GM19328 (cell line): Measurements from ENCODE around the gene SMURF1.

Source experiments
- ATAC-seq: cut with Tn5 transposase; IDR thresholded peaks from one replicate; pipeline ENCODE4 v1.9.1; 2021; ENCODE audit warnings: mild to moderate bottlenecking, moderate library complexity; ENCODE audit not compliant: unreplicated experiment

The SMURF1 gene

DNA sequence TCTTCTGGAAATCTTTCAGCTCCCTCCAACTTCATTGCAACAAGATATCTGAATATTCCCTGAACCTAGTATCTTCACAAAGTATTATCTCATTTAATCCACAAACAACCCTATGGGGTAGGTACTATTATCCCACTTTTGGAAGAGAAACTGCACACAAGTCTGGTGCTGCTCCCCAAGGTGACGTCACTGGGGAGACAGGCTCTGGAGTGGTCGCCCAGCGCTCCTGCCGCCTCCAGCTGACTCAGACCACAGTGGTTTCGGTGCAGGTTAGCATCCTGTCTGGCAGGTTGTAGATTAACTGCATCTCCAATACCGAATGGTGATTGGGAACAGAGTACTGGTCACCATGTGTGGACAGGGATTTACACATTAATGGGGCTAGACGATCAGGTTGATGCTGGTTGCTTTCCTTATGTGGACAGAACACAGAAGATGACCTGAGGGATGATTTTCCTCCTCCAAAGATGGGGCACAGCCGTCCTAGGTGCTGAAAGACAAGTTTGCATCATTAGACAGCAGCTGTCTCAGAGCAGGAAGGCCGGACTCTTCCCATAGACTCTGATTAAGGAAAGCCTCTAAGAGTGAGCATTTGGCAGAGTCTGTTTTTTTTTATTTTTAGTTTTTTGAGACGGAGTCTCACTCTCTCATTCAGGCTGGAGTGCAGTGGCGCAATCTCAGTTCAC is 137.0 kb downstream of the SMURF1 start:
- ATAC-seq = no peak

DNA sequence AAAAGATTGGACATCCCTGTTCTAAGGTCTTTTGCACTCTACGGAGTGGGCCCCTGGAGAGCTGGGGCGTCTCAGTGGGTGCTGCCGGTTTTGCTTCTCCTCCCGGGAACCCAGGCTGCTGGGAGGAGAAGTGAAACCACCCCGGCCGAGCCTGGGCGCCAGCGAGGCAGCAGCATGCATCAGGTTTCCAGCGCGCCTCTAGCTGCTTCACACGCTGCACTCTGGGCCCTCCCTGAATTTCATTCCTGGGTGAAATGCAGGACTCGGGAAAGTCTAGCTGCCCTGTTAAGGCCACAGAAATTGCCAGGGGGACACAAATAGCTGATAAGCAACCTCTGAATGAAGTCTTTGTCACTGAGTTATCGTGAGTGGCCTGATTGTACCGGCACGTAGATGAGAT is 138.1 kb downstream of the SMURF1 start:
- ATAC-seq = no peak

- ATAC-seq = no peak
Observed at GRCh38 chr7:99004781-99005500, 139.0 kb downstream of the SMURF1 start.

GRCh38 chr7:99004216-99004615 is 139.7 kb downstream of the SMURF1 start:
- ATAC-seq = no peak

DNA sequence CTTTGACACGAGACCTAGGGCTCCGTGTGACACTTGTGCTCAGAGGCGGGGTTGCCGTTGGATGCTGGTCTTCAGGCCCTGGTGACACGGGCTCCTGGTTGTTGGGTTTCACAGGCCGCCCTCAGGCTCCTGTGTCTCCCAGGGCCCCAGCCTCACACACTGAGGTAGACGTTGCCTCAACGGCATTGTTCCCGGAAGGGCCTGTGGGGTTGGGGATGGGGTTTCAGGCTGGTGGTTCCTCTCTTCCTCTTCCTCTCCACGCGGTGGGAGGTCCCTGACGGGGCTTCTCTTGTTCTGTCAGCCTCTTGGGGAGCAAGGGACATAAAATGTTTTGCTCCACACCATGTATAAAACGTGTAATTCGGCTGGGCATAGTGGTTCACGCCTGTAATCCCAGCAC is 140.5 kb downstream of the SMURF1 start:
- no peak for ATAC-seq

- no peak for ATAC-seq
Observed at GRCh38 chr7:99002827-99003212, 141.1 kb downstream of the SMURF1 start.

GRCh38 chr7:99002148-99002826 is 141.6 kb downstream of the SMURF1 start:
- no peak for ATAC-seq

- no peak for ATAC-seq
Observed at GRCh38 chr7:99001482-99002147, 142.3 kb downstream of the SMURF1 start.

- ATAC-seq = no peak
Observed at GRCh38 chr7:99000904-99001465, 142.9 kb downstream of the SMURF1 start.

GRCh38 chr7:99000196-99000903 is 143.6 kb downstream of the SMURF1 start:
- no peak for ATAC-seq

DNA sequence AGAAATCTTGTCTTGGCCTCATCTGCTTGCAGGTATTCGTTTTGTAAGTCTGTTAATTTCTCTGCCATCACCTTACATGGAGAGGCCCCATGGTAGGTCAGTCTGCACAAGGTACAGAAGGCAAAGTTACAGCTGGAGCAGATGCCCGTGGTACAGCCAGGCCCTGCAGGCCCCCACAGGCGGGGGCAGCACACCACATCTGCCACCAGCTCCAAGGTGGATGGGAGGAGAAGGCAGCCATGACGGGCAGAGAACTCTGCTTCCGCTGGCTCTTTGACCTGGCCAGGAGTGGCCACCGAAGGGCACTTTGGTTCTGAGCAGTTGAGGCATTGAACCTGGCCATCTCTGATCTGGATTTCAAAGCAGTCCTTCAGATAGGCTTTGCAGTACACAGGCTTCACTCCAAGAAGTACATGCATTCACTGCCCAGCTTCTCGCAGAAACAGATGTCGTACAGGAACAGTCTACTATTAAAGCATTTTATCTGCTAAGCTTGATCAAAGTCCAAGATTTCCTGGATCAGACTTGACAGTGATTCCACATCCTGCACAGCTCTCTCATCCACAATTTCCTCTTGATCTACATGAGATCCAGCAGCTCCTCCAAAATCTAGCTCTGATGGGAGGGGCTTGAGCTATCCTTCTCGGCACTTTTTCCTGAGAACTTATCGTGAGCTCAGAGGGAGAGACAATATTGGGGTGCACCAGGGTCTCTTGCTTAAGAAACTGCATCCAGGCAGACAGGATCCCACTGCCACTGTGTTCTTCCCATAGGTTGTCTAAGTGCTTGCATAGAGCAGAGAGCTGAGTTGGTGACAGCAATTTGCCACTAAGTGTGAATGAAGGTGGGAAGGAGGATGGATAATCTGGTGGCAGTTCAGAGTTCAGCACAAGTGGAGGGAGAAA is 144.8 kb downstream of the SMURF1 start:
- ATAC-seq = no peak

- no peak for ATAC-seq
Observed at GRCh38 chr7:98997846-98998245, 146.1 kb downstream of the SMURF1 start.

GRCh38 chr7:98996150-98996552 is 147.8 kb downstream of the SMURF1 start:
- ATAC-seq = no peak

DNA sequence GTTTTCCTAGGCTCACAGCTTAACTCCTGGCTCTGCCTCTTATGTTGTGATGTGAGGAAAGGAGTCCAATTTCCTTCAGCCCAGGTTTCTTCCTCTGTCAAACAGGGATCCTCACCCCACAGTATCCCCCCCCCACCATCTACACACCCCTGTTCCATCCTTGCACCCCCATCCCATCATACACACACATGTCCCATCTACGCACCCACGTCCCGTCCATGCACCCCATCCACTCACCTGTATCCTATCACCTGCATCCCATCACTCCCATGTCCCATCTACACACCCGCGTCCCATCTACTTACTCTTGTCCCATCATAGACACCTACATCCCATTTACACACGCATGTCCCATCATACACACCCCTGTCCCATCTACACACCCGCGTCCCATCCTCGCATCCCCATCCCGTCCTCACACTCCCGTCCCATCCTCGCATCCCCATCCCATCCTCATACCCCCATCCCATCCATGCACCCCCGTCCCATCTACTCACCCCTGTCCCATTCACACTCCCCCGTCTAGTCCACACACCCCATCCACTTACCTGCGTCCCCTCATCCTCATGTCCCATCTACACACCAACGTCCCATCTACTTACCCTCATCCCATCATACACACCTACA is 148.3 kb downstream of the SMURF1 start:
- ATAC-seq = no peak

DNA sequence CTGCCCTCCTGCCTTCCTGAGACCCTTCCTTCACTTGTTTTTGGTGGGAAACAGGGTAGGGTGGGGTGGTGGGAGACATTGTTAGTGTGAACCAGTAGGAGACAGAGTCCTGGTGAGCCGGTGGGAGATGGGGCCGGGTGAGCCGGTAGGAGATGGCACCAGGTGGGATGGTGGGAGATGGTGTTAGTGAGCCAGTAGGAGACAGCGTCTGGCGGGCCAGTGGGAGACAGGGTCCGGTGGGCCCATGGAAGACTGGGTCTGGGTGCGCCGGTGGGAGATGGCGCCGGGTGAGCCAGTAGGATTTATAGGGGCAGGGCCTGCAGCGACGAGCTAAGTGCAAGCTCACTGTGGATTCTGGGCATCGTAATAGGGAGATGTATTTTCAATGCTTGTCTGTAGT is 148.8 kb downstream of the SMURF1 start:
- ATAC-seq = no peak

GRCh38 chr7:98994046-98994944 is 149.6 kb downstream of the SMURF1 start:
- no peak for ATAC-seq

DNA sequence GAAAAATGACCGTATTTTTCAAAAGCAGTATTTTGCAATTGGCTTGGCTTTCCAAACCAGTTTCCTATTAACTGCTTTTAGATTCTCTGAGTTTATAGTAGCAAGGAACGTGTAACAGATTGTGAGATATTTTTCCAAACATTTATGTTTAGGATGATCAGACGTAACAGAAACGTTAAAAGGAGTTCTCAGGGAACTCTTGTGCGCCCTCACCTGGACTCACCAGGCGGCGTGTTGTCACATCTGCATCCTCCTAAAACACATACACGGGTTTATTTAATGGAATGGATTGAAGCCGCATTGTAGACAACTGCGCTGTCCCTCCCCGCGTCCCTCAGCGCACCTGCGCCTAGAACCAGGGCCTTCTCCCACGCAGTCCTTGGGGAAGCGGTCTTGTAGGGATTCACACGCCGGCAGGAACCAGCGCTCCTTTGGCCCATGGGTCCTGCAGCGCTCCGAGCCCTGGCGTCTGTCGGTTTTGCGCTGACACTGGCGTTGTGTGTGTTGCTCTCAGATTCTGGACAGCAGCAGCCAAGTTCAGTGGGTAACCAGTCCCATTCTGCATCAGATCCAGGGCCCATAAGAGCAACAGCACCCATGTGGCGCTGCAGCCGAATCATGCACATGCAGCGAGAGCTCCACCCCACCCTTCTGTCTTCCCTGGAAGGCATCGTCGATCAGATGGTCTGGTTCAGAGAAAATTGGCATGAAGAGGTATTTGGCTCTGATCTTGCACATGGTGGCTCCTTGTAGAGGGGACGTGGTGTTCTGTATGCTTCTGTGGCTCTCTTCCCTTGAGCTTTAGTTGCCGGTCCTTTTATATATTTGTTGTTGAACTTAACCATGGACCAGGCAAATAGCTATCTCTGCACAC is 150.6 kb downstream of the SMURF1 start:
- no peak for ATAC-seq
